ENCODE results near the gene ERCC8. TPM values are rescaled to one million over a fixed set of nuclear protein-coding genes. Genes with fewer than 3 reads are reported as not detected.

The ERCC8 gene
- total RNA-seq, 4 donors from 2014 or later, result 1.0 to 39.8 (median 6.8) TPM

GRCh38 chr5:60856066-60856465 is 88.8 kb downstream of the ERCC8 start:
- Histone ChIP-seq H3K4me1 (no peaks in the 10 kb centered on the region), H3K9me3 (no peaks in the 10 kb centered on the region), H3K27me3 (no peaks in the 10 kb centered on the region), H3K4me3 (no peak overlapping the region), H3K27ac (no peak overlapping the region), H3K36me3 (no peaks in the 10 kb centered on the region)
- intact Hi-C loops (cut with DNase I; ENCODE audit: low total_unique reads), result no loop called here
- TF ChIP-seq CTCF (IDR thresholded peaks at IDR 0.05), result no peak
- TF ChIP-seq POLR2A (IDR thresholded peaks at IDR 0.05), result no peak
- no peak for DNase-seq

GRCh38 chr5:60852940-60853339 is 91.9 kb downstream of the ERCC8 start:
- Histone ChIP-seq H3K9me3 (no peaks in the 10 kb centered on the region), H3K4me1 (no peaks in the 10 kb centered on the region), H3K36me3 (no peaks in the 10 kb centered on the region), H3K4me3 (no peak overlapping the region), H3K27ac (no peak overlapping the region), H3K27me3 (no peaks in the 10 kb centered on the region)
- intact Hi-C loops (cut with DNase I; ENCODE audit: low total_unique reads), result no loop called here
- TF ChIP-seq CTCF (IDR thresholded peaks at IDR 0.05) (no peak), POLR2A (IDR thresholded peaks at IDR 0.05) (no peak)
- no peak for DNase-seq

DNA sequence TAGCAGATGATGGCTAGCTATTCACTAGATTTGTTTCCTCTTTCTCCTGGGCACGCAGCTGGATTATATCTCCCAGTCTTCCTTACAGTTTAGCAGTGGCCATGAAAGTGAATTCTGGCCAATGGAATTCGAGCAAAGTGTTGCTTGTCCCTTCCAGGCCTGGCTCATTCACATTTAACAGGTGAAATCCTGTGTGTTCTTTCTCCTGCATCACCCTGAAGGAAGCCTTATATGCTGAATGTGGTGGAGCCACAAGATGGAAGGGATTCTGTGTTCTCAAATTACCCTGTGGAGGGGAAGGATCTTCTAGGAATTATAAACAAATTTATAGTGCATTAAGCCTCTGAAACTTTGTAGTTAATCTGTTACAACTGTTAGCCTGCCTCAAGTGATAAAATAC is 92.6 kb downstream of the ERCC8 start:
- H3K36me3 ChIP-seq, result no peaks in the 10 kb centered on the region
- no peaks in the 10 kb centered on the region for H3K4me1 ChIP-seq
- no peaks in the 10 kb centered on the region for H3K9me3 ChIP-seq
- intact Hi-C loops (cut with DNase I; ENCODE audit: low total_unique reads), result no loop called here
- TF ChIP-seq CTCF (IDR thresholded peaks at IDR 0.05) (no peak), POLR2A (IDR thresholded peaks at IDR 0.05) (no peak)
- no peak overlapping the region for H3K4me3 ChIP-seq
- no peak for DNase-seq
- H3K27me3 ChIP-seq, result no peaks in the 10 kb centered on the region
- no peak overlapping the region for H3K27ac ChIP-seq

- Histone ChIP-seq H3K4me3 (no peak overlapping the region), H3K36me3 (no peaks in the 10 kb centered on the region), H3K27me3 (no peaks in the 10 kb centered on the region), H3K27ac (no peak overlapping the region), H3K4me1 (no peaks in the 10 kb centered on the region), H3K9me3 (no peaks in the 10 kb centered on the region)
- DNase-seq, result no peak
- TF ChIP-seq CTCF (IDR thresholded peaks at IDR 0.05) (no peak), POLR2A (IDR thresholded peaks at IDR 0.05) (no peak)
- intact Hi-C loops (cut with DNase I; ENCODE audit: low total_unique reads), result no loop called here
Observed at GRCh38 chr5:60851626-60852025, 93.2 kb downstream of the ERCC8 start.

- Histone ChIP-seq H3K27ac (no peak overlapping the region), H3K4me3 (no peak overlapping the region), H3K27me3 (no peaks in the 10 kb centered on the region), H3K36me3 (no peaks in the 10 kb centered on the region), H3K4me1 (peaks cover 0 to 8% of the 10 kb centered on the region in 2 donors), H3K9me3 (no peaks in the 10 kb centered on the region)
- intact Hi-C loops (cut with DNase I; ENCODE audit: low total_unique reads), result no loop called here
- TF ChIP-seq CTCF (IDR thresholded peaks at IDR 0.05), result no peak
- DNase-seq, result no peak
Observed at GRCh38 chr5:60846298-60846697, 98.6 kb downstream of the ERCC8 start.

Measured in uterus (tissue), 4 donors.